ENCODE results near the gene KIFC3. TPM values are rescaled to one million over a fixed set of nuclear protein-coding genes. Genes with fewer than 3 reads are reported as not detected.
"Not testable (repeated sequence)": the region's sequence is repeated elsewhere in the genome, so short reads cannot be mapped to it uniquely, and the experiment has no call there.

KIFC3 gene
- total RNA-seq, 1 donor from 2014 or later: 36.8 TPM

DNA sequence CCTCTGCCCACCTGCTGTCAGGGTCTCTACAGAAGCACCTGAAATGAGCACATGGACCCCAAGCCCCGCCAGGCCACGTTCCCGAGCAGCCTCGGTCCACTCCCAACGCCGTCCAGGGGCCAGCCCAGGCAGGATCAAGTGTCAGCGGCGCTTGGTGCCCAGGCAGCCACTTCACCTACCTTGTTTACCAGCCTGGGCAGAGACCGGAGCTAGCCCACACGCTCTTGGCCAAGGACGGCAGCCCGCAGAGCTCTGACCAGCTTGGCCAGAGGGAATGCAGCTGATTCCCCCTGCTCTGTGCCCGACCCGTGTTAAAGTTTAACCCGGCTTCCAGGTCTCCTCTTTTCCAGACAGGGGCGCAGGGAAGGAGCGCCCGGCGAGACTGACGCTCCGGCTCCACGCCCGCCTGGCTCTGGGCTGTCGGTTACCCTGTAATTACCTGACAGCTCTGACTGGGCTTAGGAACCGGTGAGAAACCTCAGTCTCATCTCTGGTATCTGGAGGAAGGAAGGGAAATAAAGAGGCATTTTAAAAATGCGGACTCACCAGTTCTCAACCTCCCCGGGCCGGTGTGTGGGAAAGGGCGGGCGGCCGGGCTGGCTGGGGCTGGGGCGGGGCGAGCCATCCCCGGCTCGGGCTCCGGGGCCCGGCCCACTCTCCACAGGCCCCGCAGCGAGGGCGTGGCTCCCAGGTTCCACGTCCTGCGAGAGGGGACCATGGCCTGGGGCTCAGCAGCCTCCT, 4.6 kb downstream of the KIFC3 start:
- Histone ChIP-seq H3K9me3 (no peaks in the 10 kb centered on the region), H3K27me3 (no peaks in the 10 kb centered on the region), H3K36me3 (no peaks in the 10 kb centered on the region), H3K27ac (no peak overlapping the region), H3K4me3 (peak overlapping the region in 1 of 2 donors; percentile 24), H3K4me1 (peaks cover 43% of the 10 kb centered on the region)
- intact Hi-C loops (cut with DNase I): no loop called here
- TF ChIP-seq POLR2AphosphoS5 (IDR thresholded peaks at IDR 0.05; ENCODE audit: insufficient read depth in 1 of 2, low read depth in 1 of 2) (no peak), POLR2A (IDR thresholded peaks at IDR 0.05) (no peak), CTCF (IDR thresholded peaks at IDR 0.05) (no peak)
- DNase-seq (ENCODE audit: extremely low spot score in 2 of 2): no peak

DNA sequence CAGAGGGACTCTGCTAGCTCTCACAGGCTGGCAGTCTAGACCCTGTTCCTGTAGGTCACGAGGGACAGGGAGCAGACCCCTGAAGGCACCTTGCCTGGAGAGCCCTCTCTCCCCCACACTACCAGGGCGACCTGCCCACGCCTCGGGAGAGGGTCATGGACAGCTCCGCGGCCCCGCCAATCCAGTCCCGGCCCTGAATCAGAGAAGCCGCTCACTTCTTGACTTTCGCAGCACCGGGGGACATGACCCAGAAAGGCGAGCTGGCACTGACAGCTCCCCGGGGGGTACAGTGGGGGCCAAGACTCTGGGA, 5.1 kb downstream of the KIFC3 start:
- Histone ChIP-seq H3K9me3 (no peaks in the 10 kb centered on the region), H3K27me3 (no peaks in the 10 kb centered on the region), H3K4me1 (peaks cover 40% of the 10 kb centered on the region), H3K4me3 (peak overlapping the region in 1 of 2 donors; percentile 24), H3K36me3 (no peaks in the 10 kb centered on the region), H3K27ac (no peak overlapping the region)
- TF ChIP-seq POLR2A (IDR thresholded peaks at IDR 0.05) (no peak), CTCF (IDR thresholded peaks at IDR 0.05) (no peak), POLR2AphosphoS5 (IDR thresholded peaks at IDR 0.05; ENCODE audit: insufficient read depth in 1 of 2, low read depth in 1 of 2) (no peak)
- intact Hi-C loops (cut with DNase I): no loop called here
- DNase-seq (ENCODE audit: extremely low spot score in 2 of 2): no peak

- H3K27me3 ChIP-seq; DNase-seq (ENCODE audit: extremely low spot score in 2 of 2); H3K4me3 ChIP-seq; H3K9me3 ChIP-seq; H3K27ac ChIP-seq; intact Hi-C loops (cut with DNase I); H3K36me3 ChIP-seq: not testable (repeated sequence)
- peaks cover 36% of the 10 kb centered on the region for H3K4me1 ChIP-seq
Measured at GRCh38 chr16:57796014-57796413, 6.3 kb downstream of the KIFC3 start.

GRCh38 chr16:57795431-57795878, 6.8 kb downstream of the KIFC3 start:
- DNase-seq (ENCODE audit: extremely low spot score in 2 of 2): no peak
- no peaks in the 10 kb centered on the region for H3K27me3 ChIP-seq
- H3K36me3 ChIP-seq: no peaks in the 10 kb centered on the region
- H3K4me3 ChIP-seq: no peak overlapping the region
- no peak overlapping the region for H3K27ac ChIP-seq
- intact Hi-C loops (cut with DNase I): no loop called here
- H3K9me3 ChIP-seq: no peaks in the 10 kb centered on the region
- peak in 1 of 3 experiments; percentile 9 for TF ChIP-seq CTCF (IDR thresholded peaks at IDR 0.05)
- TF ChIP-seq POLR2A (IDR thresholded peaks at IDR 0.05): no peak
- TF ChIP-seq POLR2AphosphoS5 (IDR thresholded peaks at IDR 0.05; ENCODE audit: insufficient read depth in 1 of 2, low read depth in 1 of 2): no peak
- peaks cover 31% of the 10 kb centered on the region for H3K4me1 ChIP-seq

GRCh38 chr16:57794849-57795430, 7.4 kb downstream of the KIFC3 start:
- H3K36me3 ChIP-seq: no peaks in the 10 kb centered on the region
- H3K9me3 ChIP-seq: no peaks in the 10 kb centered on the region
- H3K27ac ChIP-seq: no peak overlapping the region
- no peaks in the 10 kb centered on the region for H3K27me3 ChIP-seq
- intact Hi-C loops (cut with DNase I): no loop called here
- TF ChIP-seq POLR2A (IDR thresholded peaks at IDR 0.05) (no peak), CTCF (IDR thresholded peaks at IDR 0.05) (no peak), POLR2AphosphoS5 (IDR thresholded peaks at IDR 0.05; ENCODE audit: insufficient read depth in 1 of 2, low read depth in 1 of 2) (no peak)
- no peak for DNase-seq (ENCODE audit: extremely low spot score in 2 of 2)
- no peak overlapping the region for H3K4me3 ChIP-seq
- H3K4me1 ChIP-seq: peaks cover 26% of the 10 kb centered on the region

Data from vagina (tissue), 2 donors.